DOHH2 (cell line): ENCODE data around the gene TBCD.

ENCODE experiments used
- H3F3A ChIP-seq: fragments of 200-600 bp; sonication (generic), shearing (Covaris generic); 2 replicates; pipeline ENCODE4 v1.6.0; 2016; ENCODE audit warnings: antibody characterized with exemption, mild to moderate bottlenecking; ENCODE audit not compliant: control insufficient read depth, insufficient read depth
- H3K27ac ChIP-seq: fragments of 200-600 bp; sonication (generic); 2 replicates; pipeline ENCODE4 v1.5.1; 2014; ENCODE audit warnings: low read depth, mild to moderate bottlenecking, low read length, moderate library complexity
- H3K27me3 ChIP-seq: fragments of 200-600 bp; sonication (generic); 2 replicates; pipeline ENCODE4 v1.6.1; 2014; ENCODE audit warnings: mild to moderate bottlenecking, low read length, mixed read lengths; ENCODE audit not compliant: control insufficient read depth
- H3K36me3 ChIP-seq: fragments of 200-600 bp; sonication (generic); 2 replicates; pipeline ENCODE4 v1.6.1; 2014; ENCODE audit warnings: mild to moderate bottlenecking, low read length, moderate library complexity, mixed read lengths; ENCODE audit not compliant: control insufficient read depth
- H3K4me1 ChIP-seq: fragments of 200-600 bp; sonication (generic); 2 replicates; pipeline ENCODE4 v1.6.1; 2014; ENCODE audit warnings: mild to moderate bottlenecking, low read length, mixed read lengths; ENCODE audit not compliant: control insufficient read depth
- H3K4me2 ChIP-seq: fragments of 200-600 bp; sonication (generic); 2 replicates; pipeline ENCODE4 v1.6.0; 2014; ENCODE audit warnings: mild to moderate bottlenecking, low read length, moderate library complexity
- H3K4me3 ChIP-seq: fragments of 200-600 bp; sonication (generic); 2 replicates; pipeline ENCODE4 v1.5.1; 2014; ENCODE audit warnings: mild to moderate bottlenecking, low read length, mixed read lengths
- H3K79me2 ChIP-seq: fragments of 200-600 bp; sonication (generic); 2 replicates; pipeline ENCODE4 v1.6.1; 2014; ENCODE audit warnings: mild to moderate bottlenecking, low read length, mixed read lengths; ENCODE audit not compliant: control insufficient read depth
- H3K9me2 ChIP-seq: fragments of 200-600 bp; sonication (generic); replicated peaks from 2 replicates; pipeline ENCODE4 v1.6.1; 2014; ENCODE audit warnings: mild to moderate bottlenecking, low read length, mixed read lengths; ENCODE audit not compliant: control insufficient read depth
- H3K9me3 ChIP-seq: fragments of 200-600 bp; sonication (generic); 2 replicates; pipeline ENCODE4 v1.6.1; 2014; ENCODE audit warnings: antibody characterized with exemption, low read length, mixed read lengths; ENCODE audit not compliant: control insufficient read depth, insufficient read depth
- H4K20me1 ChIP-seq: fragments of 200-600 bp; sonication (generic); 2 replicates; pipeline ENCODE4 v1.6.0; 2014; ENCODE audit warnings: low read depth, mild to moderate bottlenecking, antibody characterized with exemption, low read length, moderate library complexity; ENCODE audit not compliant: control insufficient read depth, insufficient read depth
- CTCF ChIP-seq: fragments of 200-600 bp; sonication (generic); IDR thresholded peaks from one replicate; pipeline ENCODE4 v1.5.1; 2014; ENCODE audit warnings: antibody characterized with exemption, mild to moderate bottlenecking, low read depth, low read length; ENCODE audit not compliant: poor library complexity, severe bottlenecking
- EZH2phosphoT487 ChIP-seq: fragments of 200-600 bp; sonication (generic); IDR thresholded peaks from 2 replicates; pipeline ENCODE4 v1.6.1; 2017; ENCODE audit warnings: borderline replicate concordance, mild to moderate bottlenecking, antibody characterized with exemption, low read length, moderate library complexity, mixed read lengths

TBCD gene

GRCh38 chr17:82754297-82755208, 2.7 kb downstream of the TBCD start:
- Histone ChIP-seq H4K20me1 (no peaks in the 10 kb centered on the region), H3K79me2 (peaks cover 54% of the 10 kb centered on the region), H3K9me3 (no peaks in the 10 kb centered on the region), H3K36me3 (peaks cover 13% of the 10 kb centered on the region), H3K9me2 (no peaks in the 10 kb centered on the region), H3K27ac (no peak overlapping the region), H3K27me3 (no peaks in the 10 kb centered on the region), H3K4me3 (no peak overlapping the region), H3K4me1 (peaks cover 20% of the 10 kb centered on the region), H3F3A (no peaks in the 10 kb centered on the region), H3K4me2 (no peak overlapping the region)
- TF ChIP-seq EZH2phosphoT487 (no peak), CTCF (no peak)

- Histone ChIP-seq H3F3A (no peaks in the 10 kb centered on the region), H3K27me3 (no peaks in the 10 kb centered on the region), H4K20me1 (no peaks in the 10 kb centered on the region), H3K36me3 (peaks cover 13% of the 10 kb centered on the region), H3K27ac (no peak overlapping the region), H3K79me2 (peaks cover 63% of the 10 kb centered on the region), H3K4me2 (no peak overlapping the region), H3K4me1 (peaks cover 18% of the 10 kb centered on the region), H3K9me2 (no peaks in the 10 kb centered on the region), H3K9me3 (no peaks in the 10 kb centered on the region), H3K4me3 (no peak overlapping the region)
- no peak for TF ChIP-seq EZH2phosphoT487
- TF ChIP-seq CTCF = no peak
Observed at GRCh38 chr17:82756166-82756565, 4.3 kb downstream of the TBCD start.

GRCh38 chr17:82765371-82765770, 13.5 kb downstream of the TBCD start:
- Histone ChIP-seq H3K9me3 (no peaks in the 10 kb centered on the region), H3K4me1 (peaks cover 3% of the 10 kb centered on the region; the same call in 1 of the 2 replicates), H3F3A (peaks cover 3% of the 10 kb centered on the region; the same call in 1 of the 2 replicates), H3K4me3 (no peak overlapping the region), H4K20me1 (no peaks in the 10 kb centered on the region; the same call in 1 of the 2 replicates), H3K79me2 (peaks cover 13% of the 10 kb centered on the region), H3K27ac (no peak overlapping the region), H3K27me3 (no peaks in the 10 kb centered on the region), H3K4me2 (no peak overlapping the region), H3K36me3 (peaks cover 58% of the 10 kb centered on the region), H3K9me2 (no peaks in the 10 kb centered on the region)
- no peak for TF ChIP-seq CTCF
- TF ChIP-seq EZH2phosphoT487 = no peak
